Inflammatory macrophage (primary cell): Measurements from ENCODE around the gene LYST.
"Not testable (repeated sequence)": the region's sequence is repeated elsewhere in the genome, so short reads cannot be mapped to it uniquely, and the experiment has no call there.

ENCODE experiments used
- DNase-seq, 2 donors: peaks; one replicate each; pipeline ENCODE4 v3.0.0-alpha.2; 2020 to 2022

Gene LYST

GRCh38 chr1:235809688-235810397 lies 56.9 kb downstream of the LYST start:
- no peak for DNase-seq

- no peak for DNase-seq
Observed at GRCh38 chr1:235808223-235808622, 58.5 kb downstream of the LYST start.

GRCh38 chr1:235806123-235806522 lies 60.6 kb downstream of the LYST start:
- DNase-seq: no peak

GRCh38 chr1:235802573-235803346 lies 63.9 kb downstream of the LYST start:
- DNase-seq: no peak

- DNase-seq: no peak
Observed at GRCh38 chr1:235799264-235799663, 67.4 kb downstream of the LYST start.

- DNase-seq: no peak
Observed at GRCh38 chr1:235791532-235792060, 75.1 kb downstream of the LYST start.

GRCh38 chr1:235790123-235790522 lies 76.6 kb downstream of the LYST start:
- DNase-seq: no peak

- not testable (repeated sequence) for DNase-seq
Observed at GRCh38 chr1:235786227-235786898, 80.3 kb downstream of the LYST start.

GRCh38 chr1:235784950-235785349 lies 81.8 kb downstream of the LYST start:
- DNase-seq: no peak

GRCh38 chr1:235783148-235783776 lies 83.4 kb downstream of the LYST start:
- peak in 1 of 2 donors; percentile 25 for DNase-seq

GRCh38 chr1:235782601-235783000 lies 84.1 kb downstream of the LYST start:
- DNase-seq: no peak

- DNase-seq: no peak
Observed at GRCh38 chr1:235781807-235782206, 84.9 kb downstream of the LYST start.

- DNase-seq: no peak
Observed at GRCh38 chr1:235779770-235780169, 86.9 kb downstream of the LYST start.

GRCh38 chr1:235776396-235776795 lies 90.3 kb downstream of the LYST start:
- no peak for DNase-seq

GRCh38 chr1:235775246-235775860 lies 91.4 kb downstream of the LYST start:
- DNase-seq: no peak

GRCh38 chr1:235767795-235768194 lies 98.9 kb downstream of the LYST start:
- no peak for DNase-seq

GRCh38 chr1:235766794-235767285 lies 99.9 kb downstream of the LYST start:
- DNase-seq: no peak

- no peak for DNase-seq
Observed at GRCh38 chr1:235763962-235764361, 102.7 kb downstream of the LYST start.

GRCh38 chr1:235759336-235759735 lies 107.4 kb downstream of the LYST start:
- DNase-seq: no peak

GRCh38 chr1:235758931-235759330 lies 107.8 kb downstream of the LYST start:
- no peak for DNase-seq

GRCh38 chr1:235757587-235758096 lies 109.1 kb downstream of the LYST start:
- no peak for DNase-seq

GRCh38 chr1:235754186-235754585 lies 112.5 kb downstream of the LYST start:
- not testable (repeated sequence) for DNase-seq
